GM19463 (cell line): ENCODE results near the gene SLC38A6.
A peak's percentile ranks its signal among the peaks of the same experiment; 100 is the strongest.
"Not testable (repeated sequence)": the region's sequence is repeated elsewhere in the genome, so short reads cannot be mapped to it uniquely, and the experiment has no call there.

ENCODE experiments used
- ATAC-seq: cut with Tn5 transposase; IDR thresholded peaks from one replicate; pipeline ENCODE4 v1.9.1; 2021; ENCODE audit warnings: mild to moderate bottlenecking, moderate library complexity; ENCODE audit not compliant: unreplicated experiment

Gene SLC38A6

GRCh38 chr14:61048640-61049039, 67.6 kb downstream of the SLC38A6 start:
- ATAC-seq, result no peak

GRCh38 chr14:61050417-61050816, 69.4 kb downstream of the SLC38A6 start:
- ATAC-seq, result no peak

GRCh38 chr14:61051051-61051450, 70.0 kb downstream of the SLC38A6 start:
- ATAC-seq, result no peak

- ATAC-seq, result no peak
Measured at GRCh38 chr14:61051621-61052020, 70.6 kb downstream of the SLC38A6 start.

GRCh38 chr14:61063461-61063860, 82.4 kb downstream of the SLC38A6 start:
- no peak for ATAC-seq

GRCh38 chr14:61064210-61064609, 83.2 kb downstream of the SLC38A6 start:
- no peak for ATAC-seq

GRCh38 chr14:61064856-61065255, 83.8 kb downstream of the SLC38A6 start:
- no peak for ATAC-seq

- no peak for ATAC-seq
Measured at GRCh38 chr14:61065656-61066055, 84.6 kb downstream of the SLC38A6 start.

- ATAC-seq, result not testable (repeated sequence)
Measured at GRCh38 chr14:61072442-61072841, 91.4 kb downstream of the SLC38A6 start.

- no peak for ATAC-seq
Measured at GRCh38 chr14:61074852-61075251, 93.8 kb downstream of the SLC38A6 start.

GRCh38 chr14:61076556-61076955, 95.5 kb downstream of the SLC38A6 start:
- ATAC-seq, result no peak

- no peak for ATAC-seq
Measured at GRCh38 chr14:61077437-61077836, 96.4 kb downstream of the SLC38A6 start.

GRCh38 chr14:61077951-61078720, 97.1 kb downstream of the SLC38A6 start:
- ATAC-seq, result no peak

GRCh38 chr14:61080591-61081010, 99.6 kb downstream of the SLC38A6 start:
- ATAC-seq, result peak; percentile 83

- no peak for ATAC-seq
Measured at GRCh38 chr14:61088081-61088480, 107.0 kb downstream of the SLC38A6 start.

GRCh38 chr14:61089126-61089750, 108.2 kb downstream of the SLC38A6 start:
- no peak for ATAC-seq

- peak; percentile 85 for ATAC-seq
Measured at GRCh38 chr14:61090432-61091216, 109.6 kb downstream of the SLC38A6 start.

- no peak for ATAC-seq
Measured at GRCh38 chr14:61091657-61092273, 110.7 kb downstream of the SLC38A6 start.

- not testable (repeated sequence) for ATAC-seq
Measured at GRCh38 chr14:61098096-61098495, 117.1 kb downstream of the SLC38A6 start.

- ATAC-seq, result no peak
Measured at GRCh38 chr14:61098721-61099120, 117.7 kb downstream of the SLC38A6 start.

- no peak for ATAC-seq
Measured at GRCh38 chr14:61099216-61099835, 118.3 kb downstream of the SLC38A6 start.
